Measurements from ENCODE around the gene GRIP2.

The GRIP2 gene

DNA sequence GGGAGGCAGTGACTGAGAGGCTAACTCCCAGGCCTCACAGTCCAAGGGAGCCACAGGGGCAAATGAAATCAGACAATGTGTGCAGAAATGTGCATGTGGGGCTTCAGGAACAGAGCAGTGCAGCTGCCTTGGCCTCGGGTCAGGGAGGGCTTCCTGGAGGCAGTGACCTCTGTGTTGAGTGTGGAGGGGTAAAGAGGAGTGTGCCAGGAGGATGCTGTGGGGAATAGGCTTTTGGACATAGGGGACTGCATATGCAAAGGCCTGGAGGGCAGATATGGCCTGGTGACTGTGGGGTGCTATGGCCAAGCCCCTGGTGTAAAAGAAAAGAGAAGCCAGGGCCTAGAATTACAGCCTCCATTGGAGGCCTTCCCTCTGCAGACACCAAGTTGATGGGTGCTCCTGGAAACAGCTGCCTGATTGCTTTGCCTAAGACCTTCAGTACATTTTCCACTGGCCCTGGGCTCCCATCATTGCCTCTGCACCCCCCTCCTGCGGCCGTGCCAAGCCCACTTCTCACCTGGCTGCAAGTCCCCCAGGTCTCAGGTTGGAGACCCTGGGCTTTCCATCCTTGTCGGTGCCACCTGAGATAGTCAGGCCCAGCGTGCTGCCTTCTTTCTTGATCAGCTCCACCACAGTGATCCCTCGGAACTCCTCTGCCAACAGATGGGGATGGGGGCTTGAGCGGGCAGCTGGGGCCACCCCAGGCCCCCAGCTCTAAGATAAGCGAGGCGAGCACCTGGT, 15.1 kb downstream of the GRIP2 start:
- Histone ChIP-seq H3K4ac (ENCODE audit: low read depth in 1 of 2, low read length in 2 of 2) (peak overlapping the region in 1 of 2 experiments; percentile 57), H3K4me2 (ENCODE audit: low read length, poor library complexity, severe bottlenecking) (no peak overlapping the region), H3K9ac (ENCODE audit: low read length) (peak overlapping the region; percentile 87), H3K4me1 (ENCODE audit: control insufficient read depth, insufficient read depth, low read depth, low read length) (peaks cover 12% of the 10 kb centered on the region), H2AK5ac (ENCODE audit: low read length, severe bottlenecking) (no peak overlapping the region), H3K36me3 (ENCODE audit: control insufficient read depth in 1 of 2, insufficient read depth in 2 of 2, low read depth in 1 of 2, low read length in 2 of 2) (no peaks in the 10 kb centered on the region), H4K91ac (ENCODE audit: low read length) (no peak overlapping the region), H2BK120ac (ENCODE audit: low read depth, low read length) (no peak overlapping the region), H3K27ac (ENCODE audit: low read length, poor library complexity, severe bottlenecking) (no peak overlapping the region), H3K14ac (ENCODE audit: low read length in 2 of 2) (no peak overlapping the region), H2BK5ac (ENCODE audit: low read depth, low read length, poor library complexity, severe bottlenecking) (no peak overlapping the region), H2AFZ (ENCODE audit: low read depth, low read length) (no peak overlapping the region), H3K18ac (ENCODE audit: low read depth in 1 of 2, low read length in 2 of 2) (no peak overlapping the region), H3K79me1 (replicated peaks; ENCODE audit: low read length, poor library complexity, severe bottlenecking) (no peaks in the 10 kb centered on the region), H3K9me3 (ENCODE audit: control insufficient read depth, low read length) (no peaks in the 10 kb centered on the region), H3K27me3 (ENCODE audit: control insufficient read depth in 1 of 2, insufficient read depth in 1 of 2, low read length in 2 of 2) (peaks cover 9 to 34% of the 10 kb centered on the region in 2 experiments), H3K4me3 (ENCODE audit: insufficient read depth in 1 of 2, low read depth in 1 of 2, low read length in 2 of 2) (peak overlapping the region in 1 of 2 experiments; percentile 58), H4K8ac (ENCODE audit: low read length) (peak overlapping the region; percentile 83), H3K23ac (ENCODE audit: low read length in 2 of 2) (no peak overlapping the region), H2BK15ac (ENCODE audit: low read depth, poor library complexity, severe bottlenecking) (peak overlapping the region; percentile 71), H2BK12ac (ENCODE audit: low read length in 2 of 2) (no peak overlapping the region)
- DNase-seq: no peak
- WGBS: 85% methylated on average over 9 of the region's 9 CpGs

DNA sequence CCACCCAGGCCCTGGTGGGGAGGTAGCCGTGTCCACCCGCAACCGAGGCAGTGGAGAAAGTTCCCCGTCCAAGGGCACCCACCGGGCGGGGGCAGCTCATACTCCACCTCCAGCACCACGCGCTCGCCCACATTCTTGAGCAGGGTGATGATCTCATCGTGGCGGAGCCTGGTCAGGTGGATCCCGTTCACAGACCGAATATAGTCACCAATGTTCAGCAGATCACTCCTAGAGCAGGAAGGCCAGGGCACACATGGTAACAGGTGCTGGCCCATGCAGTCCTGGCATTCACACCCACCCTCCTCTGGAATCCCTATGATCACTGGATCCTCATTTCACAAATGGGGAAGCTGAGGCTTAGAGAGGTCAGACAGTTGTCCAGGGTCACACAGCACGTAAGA, 15.8 kb downstream of the GRIP2 start:
- no peak overlapping the region for H3K14ac ChIP-seq (ENCODE audit: low read length in 2 of 2)
- H3K36me3 ChIP-seq (ENCODE audit: control insufficient read depth in 1 of 2, insufficient read depth in 2 of 2, low read depth in 1 of 2, low read length in 2 of 2): no peaks in the 10 kb centered on the region
- H3K4me2 ChIP-seq (ENCODE audit: low read length, poor library complexity, severe bottlenecking): no peak overlapping the region
- H3K9me3 ChIP-seq (ENCODE audit: control insufficient read depth, low read length): no peaks in the 10 kb centered on the region
- WGBS: 87% methylated on average over 14 of the region's 14 CpGs
- DNase-seq: no peak
- H3K18ac ChIP-seq (ENCODE audit: low read depth in 1 of 2, low read length in 2 of 2): no peak overlapping the region
- no peak overlapping the region for H2BK15ac ChIP-seq (ENCODE audit: low read depth, poor library complexity, severe bottlenecking)
- no peak overlapping the region for H4K8ac ChIP-seq (ENCODE audit: low read length)
- no peak overlapping the region for H2BK5ac ChIP-seq (ENCODE audit: low read depth, low read length, poor library complexity, severe bottlenecking)
- H3K27me3 ChIP-seq (ENCODE audit: control insufficient read depth in 1 of 2, insufficient read depth in 1 of 2, low read length in 2 of 2): peaks cover 9 to 38% of the 10 kb centered on the region in 2 experiments
- no peak overlapping the region for H2BK12ac ChIP-seq (ENCODE audit: low read length in 2 of 2)
- H3K23ac ChIP-seq (ENCODE audit: low read length in 2 of 2): no peak overlapping the region
- no peak overlapping the region for H3K4me3 ChIP-seq (ENCODE audit: insufficient read depth in 1 of 2, low read depth in 1 of 2, low read length in 2 of 2)
- no peak overlapping the region for H2AFZ ChIP-seq (ENCODE audit: low read depth, low read length)
- H3K4me1 ChIP-seq (ENCODE audit: control insufficient read depth, insufficient read depth, low read depth, low read length): peaks cover 12% of the 10 kb centered on the region
- no peak overlapping the region for H2BK120ac ChIP-seq (ENCODE audit: low read depth, low read length)
- H3K79me1 ChIP-seq (replicated peaks; ENCODE audit: low read length, poor library complexity, severe bottlenecking): no peaks in the 10 kb centered on the region
- H4K91ac ChIP-seq (ENCODE audit: low read length): no peak overlapping the region
- H3K9ac ChIP-seq (ENCODE audit: low read length): no peak overlapping the region
- no peak overlapping the region for H2AK5ac ChIP-seq (ENCODE audit: low read length, severe bottlenecking)
- no peak overlapping the region for H3K4ac ChIP-seq (ENCODE audit: low read depth in 1 of 2, low read length in 2 of 2)
- no peak overlapping the region for H3K27ac ChIP-seq (ENCODE audit: low read length, poor library complexity, severe bottlenecking)

DNA sequence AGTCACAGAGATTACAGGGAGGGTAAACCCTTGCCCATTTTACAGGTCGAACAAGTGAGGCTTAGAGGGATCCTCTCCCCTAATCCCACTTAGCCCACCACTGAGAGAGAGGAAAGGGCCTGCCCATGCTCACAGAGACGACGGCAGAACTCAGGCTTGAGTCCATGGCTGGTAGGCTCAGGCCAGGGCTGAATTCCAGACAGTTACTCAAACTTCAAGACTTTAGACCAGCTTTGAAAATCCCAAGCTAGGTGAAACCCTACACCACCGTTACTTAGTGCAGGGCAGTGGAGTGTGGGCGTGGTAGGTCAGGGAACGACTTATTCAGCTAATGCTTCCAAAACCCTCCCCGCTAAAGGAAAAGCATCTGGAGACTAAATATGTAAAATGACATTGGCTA, 16.4 kb downstream of the GRIP2 start:
- H4K91ac ChIP-seq (ENCODE audit: low read length): no peak overlapping the region
- no peaks in the 10 kb centered on the region for H3K36me3 ChIP-seq (ENCODE audit: control insufficient read depth in 1 of 2, insufficient read depth in 2 of 2, low read depth in 1 of 2, low read length in 2 of 2)
- no peak for DNase-seq
- H3K9me3 ChIP-seq (ENCODE audit: control insufficient read depth, low read length): no peaks in the 10 kb centered on the region
- no peak overlapping the region for H3K4ac ChIP-seq (ENCODE audit: low read depth in 1 of 2, low read length in 2 of 2)
- no peak overlapping the region for H2AFZ ChIP-seq (ENCODE audit: low read depth, low read length)
- H3K79me1 ChIP-seq (replicated peaks; ENCODE audit: low read length, poor library complexity, severe bottlenecking): no peaks in the 10 kb centered on the region
- no peak overlapping the region for H2AK5ac ChIP-seq (ENCODE audit: low read length, severe bottlenecking)
- H3K4me3 ChIP-seq (ENCODE audit: insufficient read depth in 1 of 2, low read depth in 1 of 2, low read length in 2 of 2): no peak overlapping the region
- no peak overlapping the region for H2BK15ac ChIP-seq (ENCODE audit: low read depth, poor library complexity, severe bottlenecking)
- peaks cover 9 to 40% of the 10 kb centered on the region in 2 experiments for H3K27me3 ChIP-seq (ENCODE audit: control insufficient read depth in 1 of 2, insufficient read depth in 1 of 2, low read length in 2 of 2)
- H2BK120ac ChIP-seq (ENCODE audit: low read depth, low read length): no peak overlapping the region
- H2BK12ac ChIP-seq (ENCODE audit: low read length in 2 of 2): no peak overlapping the region
- no peak overlapping the region for H2BK5ac ChIP-seq (ENCODE audit: low read depth, low read length, poor library complexity, severe bottlenecking)
- peak overlapping the region in 1 of 2 experiments; percentile 53 for H3K14ac ChIP-seq (ENCODE audit: low read length in 2 of 2)
- H3K18ac ChIP-seq (ENCODE audit: low read depth in 1 of 2, low read length in 2 of 2): no peak overlapping the region
- no peak overlapping the region for H4K8ac ChIP-seq (ENCODE audit: low read length)
- WGBS: 79% methylated on average over 6 of the region's 7 CpGs
- H3K27ac ChIP-seq (ENCODE audit: low read length, poor library complexity, severe bottlenecking): no peak overlapping the region
- H3K4me2 ChIP-seq (ENCODE audit: low read length, poor library complexity, severe bottlenecking): no peak overlapping the region
- H3K4me1 ChIP-seq (ENCODE audit: control insufficient read depth, insufficient read depth, low read depth, low read length): peaks cover 12% of the 10 kb centered on the region
- H3K23ac ChIP-seq (ENCODE audit: low read length in 2 of 2): no peak overlapping the region
- H3K9ac ChIP-seq (ENCODE audit: low read length): no peak overlapping the region

DNA sequence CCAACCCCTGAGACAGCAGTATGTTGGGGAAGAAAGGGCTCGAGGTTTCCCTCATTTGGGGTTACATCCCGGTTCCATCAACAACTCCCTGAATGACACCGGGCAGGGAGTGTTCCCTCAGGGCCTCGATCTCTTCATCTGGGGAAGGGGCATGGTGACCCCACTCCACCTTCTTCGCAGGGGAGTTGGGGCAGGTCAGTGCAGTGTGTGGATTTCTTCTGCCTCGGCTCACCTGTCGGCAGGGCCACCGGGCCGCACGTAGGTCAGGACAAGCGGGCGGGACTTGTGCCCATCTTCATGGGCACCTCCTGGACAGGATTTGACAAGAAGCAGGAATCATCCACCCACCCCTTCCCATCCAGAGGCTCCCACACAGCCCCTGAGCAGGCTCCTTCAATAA, 17.4 kb downstream of the GRIP2 start:
- no peak overlapping the region for H3K18ac ChIP-seq (ENCODE audit: low read depth in 1 of 2, low read length in 2 of 2)
- H2BK5ac ChIP-seq (ENCODE audit: low read depth, low read length, poor library complexity, severe bottlenecking): no peak overlapping the region
- no peak overlapping the region for H3K9ac ChIP-seq (ENCODE audit: low read length)
- H4K8ac ChIP-seq (ENCODE audit: low read length): no peak overlapping the region
- DNase-seq: no peak
- H3K14ac ChIP-seq (ENCODE audit: low read length in 2 of 2): no peak overlapping the region
- no peak overlapping the region for H2BK120ac ChIP-seq (ENCODE audit: low read depth, low read length)
- H3K36me3 ChIP-seq (ENCODE audit: control insufficient read depth in 1 of 2, insufficient read depth in 2 of 2, low read depth in 1 of 2, low read length in 2 of 2): no peaks in the 10 kb centered on the region
- no peak overlapping the region for H2AK5ac ChIP-seq (ENCODE audit: low read length, severe bottlenecking)
- no peak overlapping the region for H3K4ac ChIP-seq (ENCODE audit: low read depth in 1 of 2, low read length in 2 of 2)
- no peaks in the 10 kb centered on the region for H3K9me3 ChIP-seq (ENCODE audit: control insufficient read depth, low read length)
- H3K27ac ChIP-seq (ENCODE audit: low read length, poor library complexity, severe bottlenecking): no peak overlapping the region
- peaks cover 12% of the 10 kb centered on the region for H3K4me1 ChIP-seq (ENCODE audit: control insufficient read depth, insufficient read depth, low read depth, low read length)
- H3K4me2 ChIP-seq (ENCODE audit: low read length, poor library complexity, severe bottlenecking): no peak overlapping the region
- no peaks in the 10 kb centered on the region for H3K79me1 ChIP-seq (replicated peaks; ENCODE audit: low read length, poor library complexity, severe bottlenecking)
- H3K23ac ChIP-seq (ENCODE audit: low read length in 2 of 2): no peak overlapping the region
- H2AFZ ChIP-seq (ENCODE audit: low read depth, low read length): no peak overlapping the region
- H3K27me3 ChIP-seq (ENCODE audit: control insufficient read depth in 1 of 2, insufficient read depth in 1 of 2, low read length in 2 of 2): peaks cover 9 to 45% of the 10 kb centered on the region in 2 experiments
- H2BK12ac ChIP-seq (ENCODE audit: low read length in 2 of 2): no peak overlapping the region
- H4K91ac ChIP-seq (ENCODE audit: low read length): no peak overlapping the region
- WGBS: 93% methylated on average over 12 of the region's 12 CpGs
- no peak overlapping the region for H3K4me3 ChIP-seq (ENCODE audit: insufficient read depth in 1 of 2, low read depth in 1 of 2, low read length in 2 of 2)
- no peak overlapping the region for H2BK15ac ChIP-seq (ENCODE audit: low read depth, poor library complexity, severe bottlenecking)

All from mesenchymal stem cell (in vitro differentiated cells and primary cell).